Ovary (tissue), 3 donors: ENCODE data around the gene DSCAML1.

Experiments
- CTCF ChIP-seq, 3 donors: fragments of 450-650 bp in 2 of 3; fragments of 200-600 bp in 1 of 3; IDR thresholded peaks; one replicate each; pipeline versions ENCODE4 v1.5.1 to v1.8.0; 2016 to 2022; ENCODE audit warnings: antibody characterized with exemption in 3 of 3, mild to moderate bottlenecking in 1 of 3
- EP300 ChIP-seq: sonication (generic); formaldehyde crosslinking; IDR thresholded peaks from one replicate; pipeline ENCODE4 v1.6.1; 2017; ENCODE audit warnings: antibody characterized with exemption
- donor health status: DM: no; HTN: no; CAD: no.

- TF ChIP-seq CTCF (IDR thresholded peaks at IDR 0.05), result no peak
- no peak for TF ChIP-seq EP300
Observed at GRCh38 chr11:117511483-117511930, 285.5 kb downstream of the DSCAML1 start.
